Subcutaneous abdominal adipose tissue (tissue), 5 donors: Measurements from ENCODE around the gene MMEL1.

ENCODE experiments used
- H3K27ac ChIP-seq: one replicate; pipeline ENCODE4 v1.7.0; 2013; ENCODE audit warnings: low read depth, mild to moderate bottlenecking, inconsistent platforms, low read length, moderate library complexity
- H3K27me3 ChIP-seq, 5 donors: one replicate each; pipeline ENCODE4 v1.7.0; 2013; ENCODE audit warnings: low read length in 5 of 5, inconsistent platforms in 1 of 5; ENCODE audit not compliant: control insufficient read depth in 5 of 5, insufficient read depth in 4 of 5
- H3K36me3 ChIP-seq, 5 donors: one replicate each; pipeline ENCODE4 v1.7.0; 2013; ENCODE audit warnings: low read length in 5 of 5; ENCODE audit not compliant: control insufficient read depth in 5 of 5, insufficient read depth in 5 of 5
- H3K4me1 ChIP-seq, 5 donors: one replicate each; pipeline ENCODE4 v1.7.0; 2013; ENCODE audit warnings: low read length in 5 of 5, mild to moderate bottlenecking in 3 of 5, moderate library complexity in 1 of 5; ENCODE audit not compliant: control insufficient read depth in 5 of 5, insufficient read depth in 5 of 5
- H3K4me3 ChIP-seq, 5 donors: one replicate each; pipeline ENCODE4 v1.7.0; 2013; ENCODE audit warnings: low read length in 5 of 5, low read depth in 1 of 5
- H3K9ac ChIP-seq, 5 donors: one replicate each; pipeline ENCODE4 v1.7.0; 2013; ENCODE audit warnings: low read length in 5 of 5, mild to moderate bottlenecking in 4 of 5, moderate library complexity in 3 of 5
- H3K9me3 ChIP-seq, 5 donors: one replicate each; pipeline ENCODE4 v1.7.0; 2013; ENCODE audit warnings: low read length in 5 of 5; ENCODE audit not compliant: control insufficient read depth in 5 of 5
- donor health status: healthy.
- donor health status: healthy.
- donor health status: healthy.
- donor health status: healthy.
- donor health status: healthy.

The MMEL1 gene

DNA sequence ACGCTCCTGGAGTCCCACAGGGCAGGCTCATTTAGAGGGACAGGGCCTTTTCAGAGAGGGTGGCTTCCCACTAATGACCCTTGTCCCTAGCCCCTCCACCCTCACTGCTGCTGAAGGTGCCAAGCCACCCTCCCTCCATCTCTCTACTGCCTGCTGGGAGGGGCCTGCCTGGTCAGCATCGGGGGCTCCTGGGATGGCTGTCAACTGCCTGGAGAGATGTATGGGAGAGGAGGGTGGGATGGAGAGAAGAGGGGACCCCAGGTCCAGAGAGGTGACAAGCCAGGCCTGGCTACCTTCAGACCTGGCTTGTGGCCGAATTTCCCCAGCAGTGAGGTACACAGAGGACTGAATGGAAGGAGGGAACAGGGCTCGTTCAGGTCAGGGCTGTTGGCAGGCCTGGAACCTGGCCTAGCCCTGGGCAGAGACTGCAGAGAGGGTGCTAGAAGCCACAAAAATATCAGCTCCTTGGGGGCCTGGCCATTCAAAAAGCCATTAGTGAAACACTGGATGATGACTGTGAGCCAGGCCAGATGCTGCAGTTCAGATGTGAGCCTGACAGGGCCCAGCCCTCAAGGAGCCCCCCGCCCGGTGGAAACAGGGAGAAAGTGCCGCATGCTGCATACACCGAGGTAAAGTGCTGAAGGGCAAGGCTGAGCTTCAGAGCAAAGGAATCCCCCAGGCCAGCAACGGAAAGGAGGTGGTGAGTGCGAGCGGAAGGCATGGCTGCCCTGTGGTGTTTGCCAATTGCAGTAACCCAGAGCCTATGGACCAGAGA, 20.0 kb downstream of the MMEL1 start:
- Histone ChIP-seq H3K9me3 (peaks cover 4 to 35% (median 18%) of the 10 kb centered on the region in 5 donors), H3K27ac (no peak overlapping the region), H3K36me3 (no peaks in the 10 kb centered on the region), H3K9ac (no peak overlapping the region), H3K4me3 (no peak overlapping the region), H3K27me3 (peaks cover 13 to 25% (median 17%) of the 10 kb centered on the region in 5 donors), H3K4me1 (peaks cover 0 to 16% (median 3%) of the 10 kb centered on the region in 5 donors)

GRCh38 chr1:2611621-2612437, 21.0 kb downstream of the MMEL1 start:
- Histone ChIP-seq H3K4me1 (peaks cover 0 to 17% (median 3%) of the 10 kb centered on the region in 5 donors), H3K9ac (no peak overlapping the region), H3K27ac (no peak overlapping the region), H3K9me3 (peaks cover 4 to 34% (median 17%) of the 10 kb centered on the region in 5 donors), H3K36me3 (no peaks in the 10 kb centered on the region), H3K4me3 (no peak overlapping the region), H3K27me3 (peaks cover 18 to 29% (median 21%) of the 10 kb centered on the region in 5 donors)

DNA sequence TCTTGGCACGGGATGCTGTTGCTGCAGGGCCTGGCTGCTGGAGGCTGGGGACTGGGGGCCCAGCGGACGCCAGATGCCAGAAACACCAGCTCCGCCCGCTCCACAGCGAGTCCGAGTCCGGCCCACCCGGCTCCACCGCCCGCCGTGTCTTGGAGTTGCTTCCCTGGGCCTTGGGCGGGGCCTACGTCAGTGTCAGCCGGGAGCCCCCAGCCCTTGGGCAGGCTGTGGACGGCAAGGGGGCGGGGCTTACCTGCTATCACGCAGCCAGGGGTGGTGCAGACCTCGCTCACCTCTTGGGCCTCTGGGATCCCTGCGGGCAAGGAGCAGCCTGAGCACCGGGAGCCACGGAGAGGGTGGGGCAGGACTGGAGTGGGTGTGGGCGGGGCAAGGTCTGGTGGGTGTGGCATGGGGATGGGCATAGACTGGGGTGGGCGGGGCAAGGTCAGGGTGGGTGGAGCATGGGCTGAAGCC, 21.8 kb downstream of the MMEL1 start:
- peak overlapping the region in 2 of 5 donors; percentile 13 to 24 for H3K4me3 ChIP-seq
- H3K36me3 ChIP-seq, result no peaks in the 10 kb centered on the region
- H3K27me3 ChIP-seq, result peaks cover 20 to 32% (median 23%) of the 10 kb centered on the region in 5 donors
- H3K27ac ChIP-seq, result no peak overlapping the region
- H3K9me3 ChIP-seq, result peaks cover 0 to 27% (median 12%) of the 10 kb centered on the region in 5 donors
- H3K9ac ChIP-seq, result peak overlapping the region in 1 of 5 donors; percentile 48
- H3K4me1 ChIP-seq, result peaks cover 0 to 17% (median 3%) of the 10 kb centered on the region in 5 donors

- Histone ChIP-seq H3K27ac (no peak overlapping the region), H3K27me3 (peaks cover 23 to 35% (median 25%) of the 10 kb centered on the region in 5 donors), H3K9ac (no peak overlapping the region), H3K36me3 (no peaks in the 10 kb centered on the region), H3K9me3 (peaks cover 0 to 22% (median 12%) of the 10 kb centered on the region in 5 donors), H3K4me1 (peaks cover 0 to 17% (median 3%) of the 10 kb centered on the region in 5 donors), H3K4me3 (peak overlapping the region in 1 of 5 donors; percentile 24)
These were observed 22.5 kb downstream of the MMEL1 start for GRCh38 chr1:2610036-2610959.

DNA sequence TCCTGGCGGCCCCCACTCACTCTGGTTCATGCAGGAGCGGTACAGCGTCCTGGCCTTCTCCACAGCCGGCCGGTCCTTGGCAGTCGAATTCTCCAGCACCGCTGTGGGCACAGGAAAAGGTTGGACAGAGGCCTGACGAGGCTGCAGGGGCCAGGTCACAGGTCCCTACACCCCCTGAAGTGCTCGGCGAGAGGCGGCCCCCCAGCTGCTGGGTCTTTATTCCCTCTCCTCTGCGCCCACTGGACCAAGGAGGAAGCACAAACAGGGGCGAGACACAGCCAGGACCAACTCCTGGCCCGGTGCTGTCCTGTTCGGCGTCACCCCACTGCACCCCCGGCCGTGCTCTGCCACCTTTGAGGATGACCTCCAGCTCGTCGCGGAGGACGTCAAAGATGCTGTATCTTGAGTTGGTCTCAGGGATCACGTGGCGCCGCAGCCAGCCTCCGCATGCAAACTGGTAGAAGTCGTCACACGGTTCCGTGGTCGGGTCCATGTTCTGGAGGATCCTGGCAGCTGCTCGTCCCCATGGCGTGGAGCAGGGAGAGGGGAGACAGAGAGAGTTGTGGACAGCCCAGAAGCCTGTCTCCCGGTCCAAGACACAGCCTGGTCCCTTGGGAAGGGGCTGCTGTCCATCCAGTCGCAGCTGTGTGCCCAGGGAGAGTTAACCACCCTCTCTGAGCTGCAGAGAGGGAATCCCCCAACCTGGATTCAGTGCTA, 23.3 kb downstream of the MMEL1 start:
- Histone ChIP-seq H3K4me3 (no peak overlapping the region), H3K27ac (no peak overlapping the region), H3K4me1 (peaks cover 0 to 17% (median 3%) of the 10 kb centered on the region in 5 donors), H3K27me3 (peaks cover 31 to 43% (median 33%) of the 10 kb centered on the region in 5 donors), H3K36me3 (no peaks in the 10 kb centered on the region), H3K9ac (no peak overlapping the region), H3K9me3 (peaks cover 0 to 14% (median 12%) of the 10 kb centered on the region in 5 donors)

DNA sequence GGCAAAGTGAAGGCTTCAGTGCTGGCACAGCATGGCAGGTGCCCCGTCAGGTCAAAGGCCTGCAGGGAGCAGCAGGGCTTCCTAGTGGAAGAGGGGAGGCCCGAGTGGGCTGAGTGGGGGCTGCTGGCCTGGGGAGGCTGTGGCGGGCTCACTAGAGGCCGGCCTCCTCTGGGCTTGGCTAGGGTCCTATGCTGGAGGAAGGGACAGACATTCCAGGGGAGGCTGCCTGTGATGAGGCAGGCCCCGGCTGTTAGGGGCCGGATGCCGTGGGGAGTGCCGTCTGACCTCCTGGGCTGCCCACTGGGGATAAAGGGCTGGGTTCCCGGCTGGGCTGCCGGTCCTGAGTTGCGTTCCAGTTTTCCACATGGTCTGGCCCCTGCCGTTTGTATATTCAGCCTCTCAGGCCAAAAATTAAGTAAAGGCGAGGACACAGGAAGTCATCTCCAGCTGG, 25.1 kb downstream of the MMEL1 start:
- Histone ChIP-seq H3K27ac (no peak overlapping the region), H3K9me3 (no peaks in the 10 kb centered on the region)

DNA sequence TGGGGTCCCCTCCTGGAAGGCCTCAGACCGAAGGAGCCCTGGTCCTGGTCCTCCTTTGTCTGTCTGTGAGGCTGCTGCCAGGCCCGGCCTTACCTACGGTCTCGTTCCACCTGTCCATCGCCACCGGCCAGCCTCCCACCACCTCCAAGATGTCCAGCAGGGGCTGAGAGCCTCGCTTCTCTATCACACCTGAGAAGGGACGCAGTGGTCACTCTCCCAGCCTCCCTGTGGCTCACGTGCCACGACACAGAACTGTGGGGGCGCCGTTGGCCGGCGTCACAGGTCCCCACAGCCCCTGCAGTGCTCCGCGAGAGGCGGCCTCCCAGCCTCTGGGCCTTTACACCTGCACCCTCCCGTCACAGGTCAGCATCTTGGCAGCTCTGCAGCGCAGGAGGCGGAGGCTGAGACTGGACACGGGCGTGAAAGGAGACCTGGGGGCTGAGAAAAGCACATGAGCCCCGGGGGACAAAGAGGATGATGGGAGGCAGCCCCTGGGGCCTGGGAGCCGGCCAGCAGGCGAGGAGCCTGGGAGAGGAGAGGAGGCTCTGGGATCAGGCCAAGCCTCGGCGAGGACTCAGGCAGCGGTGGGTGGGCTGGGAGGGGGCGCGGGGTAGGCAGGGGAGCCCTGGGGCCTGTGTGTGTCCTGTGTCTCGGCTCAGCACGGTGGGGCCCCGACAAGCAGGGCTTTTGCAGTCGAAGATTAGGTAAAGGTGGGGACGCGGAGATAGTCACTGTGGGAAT, 25.8 kb downstream of the MMEL1 start:
- Histone ChIP-seq H3K36me3 (no peaks in the 10 kb centered on the region), H3K4me1 (peaks cover 0 to 17% (median 3%) of the 10 kb centered on the region in 5 donors), H3K27me3 (peaks cover 36 to 44% (median 41%) of the 10 kb centered on the region in 5 donors), H3K9me3 (no peaks in the 10 kb centered on the region), H3K4me3 (no peak overlapping the region), H3K9ac (no peak overlapping the region), H3K27ac (no peak overlapping the region)

More for the DNA sequence above, 25.1 kb downstream of the MMEL1 start:
- Histone ChIP-seq H3K4me3 (no peak overlapping the region), H3K27me3 (peaks cover 38 to 47% (median 43%) of the 10 kb centered on the region in 5 donors), H3K36me3 (no peaks in the 10 kb centered on the region), H3K4me1 (peaks cover 0 to 17% (median 3%) of the 10 kb centered on the region in 5 donors), H3K9ac (no peak overlapping the region)

GRCh38 chr1:2606396-2606880, 26.4 kb downstream of the MMEL1 start:
- Histone ChIP-seq H3K36me3 (no peaks in the 10 kb centered on the region), H3K27me3 (peaks cover 34 to 41% (median 37%) of the 10 kb centered on the region in 5 donors), H3K4me3 (no peak overlapping the region), H3K9me3 (no peaks in the 10 kb centered on the region), H3K9ac (no peak overlapping the region), H3K27ac (no peak overlapping the region), H3K4me1 (peaks cover 0 to 17% (median 3%) of the 10 kb centered on the region in 5 donors)
